Neural progenitor cell (in vitro differentiated cells): ENCODE data around the gene SORT1. TPM values are rescaled to one million over a fixed set of nuclear protein-coding genes. Genes with fewer than 3 reads are reported as not detected.

Experiments used
- DNase-seq: peaks from one replicate; pipeline ENCODE4 v3.0.0-alpha.2; 2016; ENCODE audit warnings: low spot score
- H2AFZ ChIP-seq: fragments of 200-600 bp; sonication (generic); replicated peaks from 2 replicates; pipeline ENCODE4 v1.6.1; 2016; ENCODE audit warnings: antibody characterized with exemption
- H3F3A ChIP-seq: fragments of 200-600 bp; sonication (generic); 2 replicates; pipeline ENCODE4 v1.6.1; 2016; ENCODE audit warnings: antibody characterized with exemption, low read depth
- H3K27ac ChIP-seq: fragments of 200-600 bp; sonication (generic); 2 replicates; pipeline ENCODE4 v1.5.1; 2016; ENCODE audit warnings: mild to moderate bottlenecking
- H3K27me3 ChIP-seq: fragments of 200-600 bp; sonication (generic); 2 replicates; pipeline ENCODE4 v1.6.1; 2016; ENCODE audit warnings: mild to moderate bottlenecking, moderate library complexity
- H3K36me3 ChIP-seq: fragments of 200-600 bp; sonication (generic); 2 replicates; pipeline ENCODE4 v1.5.1; 2016
- H3K4me1 ChIP-seq: fragments of 200-600 bp; sonication (generic); 2 replicates; pipeline ENCODE4 v1.6.1; 2016; ENCODE audit warnings: mixed run types
- H3K4me2 ChIP-seq: fragments of 200-600 bp; sonication (generic); 2 replicates; pipeline ENCODE4 v1.6.1; 2016
- H3K4me3 ChIP-seq: fragments of 200-600 bp; sonication (generic); 2 replicates; pipeline ENCODE4 v1.5.1; 2016
- H3K79me2 ChIP-seq: fragments of 200-600 bp; sonication (generic); 2 replicates; pipeline ENCODE4 v1.6.1; 2016; ENCODE audit warnings: low read depth
- H3K9ac ChIP-seq: fragments of 200-600 bp; sonication (generic); 2 replicates; pipeline ENCODE4 v1.6.1; 2016
- H3K9me3 ChIP-seq: fragments of 200-600 bp; sonication (generic); 2 replicates; pipeline ENCODE4 v1.5.1; 2016; ENCODE audit warnings: low read depth
- H4K20me1 ChIP-seq: fragments of 200-600 bp; sonication (generic); 2 replicates; pipeline ENCODE4 v1.6.1; 2016; ENCODE audit warnings: low read depth
- H3K27ac Mint-ChIP-seq: 3 replicates; pipeline ENCODE4 v1.8.0; 2021; ENCODE audit warnings: mixed read lengths
- H3K27me3 Mint-ChIP-seq: 2 replicates; pipeline ENCODE4 v1.8.0; 2022; ENCODE audit warnings: low read depth, mild to moderate bottlenecking, inconsistent platforms, moderate library complexity, mixed read lengths; ENCODE audit not compliant: insufficient read depth
- H3K36me3 Mint-ChIP-seq: 3 replicates; pipeline ENCODE4 v1.8.0; 2021; ENCODE audit warnings: mixed read lengths
- H3K4me1 Mint-ChIP-seq: 3 replicates; pipeline ENCODE4 v1.8.0; 2021; ENCODE audit warnings: mixed read lengths
- H3K4me3 Mint-ChIP-seq: 3 replicates; pipeline ENCODE4 v1.8.0; 2021; ENCODE audit warnings: mild to moderate bottlenecking, moderate library complexity, mixed read lengths
- H3K9me3 Mint-ChIP-seq: 3 replicates; pipeline ENCODE4 v1.8.0; 2020; ENCODE audit warnings: mixed read lengths
- CTCF ChIP-seq: fragments of 200-600 bp; sonication (generic); IDR thresholded peaks from 2 replicates; pipeline ENCODE4 v1.5.1; 2017; ENCODE audit warnings: antibody characterized with exemption, mild to moderate bottlenecking
- EZH2 ChIP-seq: fragments of 200-600 bp; sonication (generic); IDR thresholded peaks from 2 replicates; pipeline ENCODE4 v1.6.1; 2017; ENCODE audit warnings: antibody characterized with exemption, mild to moderate bottlenecking, moderate library complexity
- EZH2phosphoT487 ChIP-seq: fragments of 200-600 bp; sonication (generic); IDR thresholded peaks from 2 replicates; pipeline ENCODE4 v1.6.1; 2017; ENCODE audit warnings: antibody characterized with exemption
- total RNA-seq: library from RNA; depleted of rRNA; stranded (reverse); fragments of >200 nt; gene quantifications from 2 replicates; pipeline ENCODE4 v1.2.3, GENCODE V29; 2015; ENCODE audit warnings: low replicate concordance

SORT1 gene
- total RNA-seq, 1 donor from 2014 or later, result 38.9 TPM

- Histone ChIP-seq H3K9me3 (no peaks in the 10 kb centered on the region), H3K9ac (no peak overlapping the region), H3K27ac (no peak overlapping the region), H3K36me3 (no peaks in the 10 kb centered on the region), H3K4me1 (peaks cover 44% of the 10 kb centered on the region), H3K79me2 (no peaks in the 10 kb centered on the region), H3K27me3 (no peaks in the 10 kb centered on the region), H2AFZ (no peak overlapping the region), H3K4me2 (no peak overlapping the region), H3K4me3 (no peak overlapping the region), H3F3A (peaks cover 18% of the 10 kb centered on the region), H4K20me1 (no peaks in the 10 kb centered on the region)
- Mint-ChIP-seq H3K27me3 (no peaks in the 10 kb centered on the region), H3K9me3 (no peaks in the 10 kb centered on the region), H3K36me3 (no peaks in the 10 kb centered on the region), H3K4me1 (peaks cover 24% of the 10 kb centered on the region), H3K27ac (no peak overlapping the region), H3K4me3 (no peak overlapping the region)
- TF ChIP-seq EZH2phosphoT487, result no peak
- no peak for TF ChIP-seq CTCF
- TF ChIP-seq EZH2, result no peak
- no peak for DNase-seq
These were observed 93.3 kb downstream of the SORT1 start for GRCh38 chr1:109304226-109304920.

- H3K4me3 Mint-ChIP-seq, result no peak overlapping the region
- H4K20me1 ChIP-seq, result no peaks in the 10 kb centered on the region
- H3K27me3 Mint-ChIP-seq, result peaks cover 7% of the 10 kb centered on the region
- no peak overlapping the region for H3K4me2 ChIP-seq
- H3K4me1 Mint-ChIP-seq, result peaks cover 25% of the 10 kb centered on the region
- no peak for TF ChIP-seq EZH2
- no peak overlapping the region for H3K4me3 ChIP-seq
- H3K9ac ChIP-seq, result no peak overlapping the region
- no peak for DNase-seq
- no peaks in the 10 kb centered on the region for H3K27me3 ChIP-seq
- H2AFZ ChIP-seq, result no peak overlapping the region
- H3K27ac Mint-ChIP-seq, result no peak overlapping the region
- H3K9me3 ChIP-seq, result no peaks in the 10 kb centered on the region
- H3K27ac ChIP-seq, result no peak overlapping the region
- no peaks in the 10 kb centered on the region for H3K79me2 ChIP-seq
- H3F3A ChIP-seq, result peaks cover under 1% of the 10 kb centered on the region
- no peaks in the 10 kb centered on the region for H3K36me3 Mint-ChIP-seq
- peaks cover 30% of the 10 kb centered on the region for H3K4me1 ChIP-seq
- H3K9me3 Mint-ChIP-seq, result peaks cover 3% of the 10 kb centered on the region
- no peaks in the 10 kb centered on the region for H3K36me3 ChIP-seq
These were observed 95.8 kb downstream of the SORT1 start for GRCh38 chr1:109301874-109302273.

- H3K27ac Mint-ChIP-seq, result no peak overlapping the region
- DNase-seq, result no peak
- H3K9me3 ChIP-seq, result no peaks in the 10 kb centered on the region
- no peak overlapping the region for H3K4me2 ChIP-seq
- no peaks in the 10 kb centered on the region for H3K36me3 ChIP-seq
- peaks cover 7% of the 10 kb centered on the region for H3K27me3 Mint-ChIP-seq
- peaks cover 19% of the 10 kb centered on the region for H3K4me1 Mint-ChIP-seq
- H3K79me2 ChIP-seq, result no peaks in the 10 kb centered on the region
- no peaks in the 10 kb centered on the region for H3F3A ChIP-seq
- no peak overlapping the region for H3K9ac ChIP-seq
- H3K27ac ChIP-seq, result no peak overlapping the region
- no peak overlapping the region for H3K4me3 Mint-ChIP-seq
- H3K9me3 Mint-ChIP-seq, result peaks cover 3% of the 10 kb centered on the region
- no peaks in the 10 kb centered on the region for H4K20me1 ChIP-seq
- peak overlapping the region; percentile 42 for H2AFZ ChIP-seq
- no peak overlapping the region for H3K4me3 ChIP-seq
- TF ChIP-seq EZH2phosphoT487, result no peak
- TF ChIP-seq CTCF, result no peak
- no peak for TF ChIP-seq EZH2
- no peaks in the 10 kb centered on the region for H3K36me3 Mint-ChIP-seq
- peaks cover 18% of the 10 kb centered on the region for H3K4me1 ChIP-seq
- no peaks in the 10 kb centered on the region for H3K27me3 ChIP-seq
These were observed 97.0 kb downstream of the SORT1 start for GRCh38 chr1:109300650-109301151.
